ENCODE data around the gene CAPN6.

DNA sequence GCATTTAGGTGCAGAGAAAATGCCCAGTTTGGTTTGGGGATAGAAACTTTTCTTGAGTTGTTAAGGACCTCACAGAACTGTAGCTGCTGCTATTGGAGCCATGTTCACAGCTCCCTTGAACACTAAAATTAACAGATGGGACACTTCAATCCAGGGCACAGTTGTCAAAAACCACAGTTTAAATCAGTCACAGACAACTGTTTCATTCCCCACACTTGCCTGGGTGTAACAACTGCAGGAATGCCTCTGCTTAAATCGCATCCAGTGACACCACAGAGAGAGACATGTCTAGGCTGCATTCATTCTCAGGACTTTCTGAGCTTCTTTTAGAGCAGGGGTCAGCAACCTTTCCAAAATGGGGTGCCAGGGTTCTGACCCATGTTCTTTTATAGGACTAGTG is 12.7 kb upstream of the CAPN6 start:
- TF ChIP-seq POLR2AphosphoS5 (IDR thresholded peaks at IDR 0.05; ENCODE audit: low read depth) = no peak
- TF ChIP-seq, protein P1, sequence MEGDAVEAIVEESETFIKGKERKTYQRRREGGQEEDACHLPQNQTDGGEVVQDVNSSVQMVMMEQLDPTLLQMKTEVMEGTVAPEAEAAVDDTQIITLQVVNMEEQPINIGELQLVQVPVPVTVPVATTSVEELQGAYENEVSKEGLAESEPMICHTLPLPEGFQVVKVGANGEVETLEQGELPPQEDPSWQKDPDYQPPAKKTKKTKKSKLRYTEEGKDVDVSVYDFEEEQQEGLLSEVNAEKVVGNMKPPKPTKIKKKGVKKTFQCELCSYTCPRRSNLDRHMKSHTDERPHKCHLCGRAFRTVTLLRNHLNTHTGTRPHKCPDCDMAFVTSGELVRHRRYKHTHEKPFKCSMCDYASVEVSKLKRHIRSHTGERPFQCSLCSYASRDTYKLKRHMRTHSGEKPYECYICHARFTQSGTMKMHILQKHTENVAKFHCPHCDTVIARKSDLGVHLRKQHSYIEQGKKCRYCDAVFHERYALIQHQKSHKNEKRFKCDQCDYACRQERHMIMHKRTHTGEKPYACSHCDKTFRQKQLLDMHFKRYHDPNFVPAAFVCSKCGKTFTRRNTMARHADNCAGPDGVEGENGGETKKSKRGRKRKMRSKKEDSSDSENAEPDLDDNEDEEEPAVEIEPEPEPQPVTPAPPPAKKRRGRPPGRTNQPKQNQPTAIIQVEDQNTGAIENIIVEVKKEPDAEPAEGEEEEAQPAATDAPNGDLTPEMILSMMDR (conservative IDR thresholded peaks at IDR 0.05; ENCODE audit: low read depth in 2 of 2) = no peak
- TF ChIP-seq EZH2 (IDR thresholded peaks at IDR 0.05; ENCODE audit: low read depth, unreplicated experiment) = no peak
- no peak for TF ChIP-seq CREB1 (CRISPR knock-in tag; IDR thresholded peaks at IDR 0.05; ENCODE audit: low read depth)
- TF ChIP-seq ZNF114 (CRISPR knock-in tag; IDR thresholded peaks at IDR 0.05) = no peak
- TF ChIP-seq NANOG (IDR thresholded peaks at IDR 0.05; ENCODE audit: borderline replicate concordance) = no peak
- no peak for TF ChIP-seq REST (IDR thresholded peaks at IDR 0.05; ENCODE audit: unreplicated experiment)

Data from GM23338 (cell line).